GM12878 (cell line): ENCODE data around the gene ANKRD11. TPM values are rescaled to one million over a fixed set of nuclear protein-coding genes. Genes with fewer than 3 reads are reported as not detected.

Experiments
- ATAC-seq: fragments of 200-7000 bp; cut with Tn5 transposase; 3 replicates; pipeline ENCODE4 v1.9.1; 2020; ENCODE audit warnings: mild to moderate bottlenecking, moderate library complexity
- BruUV-seq: library from RNA; stranded (reverse); fragments of 400-500 nt; replicated peaks from 2 replicates; lab custom pipeline; 2021; lab: Mats Ljungman, UMichigan
- CTCF ChIA-PET: fragments of 300-600 bp; sonication (Branson Sonifier 250); formaldehyde crosslinking; extraction: SDS; loops from one replicate; lab custom pipeline; 2021; ENCODE audit warnings: inconsistent platforms; lab: Yijun Ruan, JAX
- POLR2A ChIA-PET: fragments of 350-600 bp; formaldehyde crosslinking; extraction: SDS; loops from one replicate; lab custom pipeline; 2021; ENCODE audit warnings: inconsistent platforms; lab: Charles Lee
- RAD21 ChIA-PET: fragments of 300-600 bp; sonication (Branson Sonifier 250); formaldehyde crosslinking; loops from one replicate; lab custom pipeline; 2023; ENCODE audit warnings: antibody characterized with exemption; ENCODE audit not compliant: unreplicated experiment; lab: Charles Lee
- SMC1A ChIA-PET: fragments of 300-600 bp; sonication (Branson Sonifier 250); formaldehyde crosslinking; loops from one replicate; lab custom pipeline; 2023; ENCODE audit not compliant: unreplicated experiment, uncharacterized antibody; lab: Charles Lee
- DNase-seq: peaks from one replicate; pipeline ENCODE4 v3.0.0-alpha.2; 2011; ENCODE audit warnings: low read depth, low spot score
- FAIRE-seq: peaks from 3 replicates; lab custom pipeline; 2011; peaks lifted over from hg19 to GRCh38; lab: Jason Lieb, UNC
- H2AFZ ChIP-seq: 2 replicates; pipeline ENCODE4 v1.6.0; 2011; ENCODE audit warnings: low read depth, low read length, control low read depth; ENCODE audit not compliant: control insufficient read depth
- H3K27ac ChIP-seq: 2 replicates; pipeline ENCODE4 v1.5.1; 2011; ENCODE audit warnings: control low read depth; ENCODE audit not compliant: control insufficient read depth, insufficient read depth
- H3K27me3 ChIP-seq, 2 experiments: replicated peaks in 1 of 2; 2 replicates each; pipeline versions ENCODE4 v1.6.0 to v1.6.1; 2011; ENCODE audit warnings: low read length in 1 of 2; ENCODE audit not compliant: control insufficient read depth in 2 of 2, insufficient read depth in 2 of 2
- H3K36me3 ChIP-seq, 2 experiments: 2 replicates each; pipeline ENCODE4 v1.5.1; 2011; ENCODE audit warnings: low read length in 1 of 2; ENCODE audit not compliant: control insufficient read depth in 2 of 2, insufficient read depth in 2 of 2
- H3K4me1 ChIP-seq: 2 replicates; pipeline ENCODE4 v1.6.1; 2011; ENCODE audit warnings: mild to moderate bottlenecking, low read length, moderate library complexity, mixed read lengths; ENCODE audit not compliant: control insufficient read depth, insufficient read depth
- H3K4me2 ChIP-seq: 2 replicates; pipeline ENCODE4 v1.6.0; 2011; ENCODE audit warnings: control low read depth; ENCODE audit not compliant: control insufficient read depth, insufficient read depth
- H3K4me3 ChIP-seq: fragments of 200-600 bp; sonication (generic); 2 replicates; pipeline ENCODE4 v1.5.1; 2016
- H3K79me2 ChIP-seq: 2 replicates; pipeline ENCODE4 v1.6.0; 2011; ENCODE audit warnings: low read length; ENCODE audit not compliant: control insufficient read depth, insufficient read depth
- H3K9ac ChIP-seq: 2 replicates; pipeline ENCODE4 v1.8.0; 2011; ENCODE audit warnings: low read length, control low read depth, mixed read lengths; ENCODE audit not compliant: control insufficient read depth, insufficient read depth
- H3K9me3 ChIP-seq: replicated peaks from 3 replicates; pipeline ENCODE4 v1.5.1; 2011; ENCODE audit warnings: mild to moderate bottlenecking, low read length; ENCODE audit not compliant: control insufficient read depth, insufficient read depth
- H4K20me1 ChIP-seq: 2 replicates; pipeline ENCODE4 v1.6.0; 2011; ENCODE audit not compliant: control insufficient read depth, insufficient read depth
- BCLAF1 ChIP-seq: fragments of 450-650 bp; IDR thresholded peaks from 2 replicates; pipeline ENCODE4 v1.6.1; 2017; ENCODE audit warnings: antibody characterized with exemption, mild to moderate bottlenecking, moderate library complexity
- BRCA1 ChIP-seq: IDR thresholded peaks from 2 replicates; pipeline ENCODE4 v1.6.1; 2011; ENCODE audit warnings: low read depth, low read length, improper control_type of control experiment
- CBX3 ChIP-seq: fragments of 200-600 bp; sonication (generic); IDR thresholded peaks from 2 replicates; pipeline ENCODE4 v1.6.1; 2016; ENCODE audit warnings: low read depth, borderline replicate concordance
- ELK1 ChIP-seq: IDR thresholded peaks from 2 replicates; pipeline ENCODE4 v1.6.1; 2012; ENCODE audit warnings: low read depth, low read length, improper control_type of control experiment
- IKZF2 ChIP-seq, 2 experiments: fragments of 450-650 bp; IDR thresholded peaks; 2 replicates each; pipeline ENCODE4 v1.6.1; 2017; ENCODE audit warnings: mild to moderate bottlenecking in 2 of 2, moderate library complexity in 2 of 2
- KDM1A ChIP-seq: fragments of 200-600 bp; sonication (generic); IDR thresholded peaks from 2 replicates; pipeline ENCODE4 v1.6.1; 2016; ENCODE audit warnings: borderline replicate concordance
- NFIC ChIP-seq: IDR thresholded peaks from 2 replicates; pipeline ENCODE4 v1.6.1; 2012; ENCODE audit warnings: low read depth, mild to moderate bottlenecking, inconsistent platforms, low read length, moderate library complexity
- NR2C1 ChIP-seq: fragments of 450-650 bp; IDR thresholded peaks from 2 replicates; pipeline ENCODE4 v1.6.1; 2017; ENCODE audit warnings: antibody characterized with exemption, mild to moderate bottlenecking, moderate library complexity
- RBBP5 ChIP-seq: fragments of 200-600 bp; sonication (generic); conservative IDR thresholded peaks from 2 replicates; pipeline ENCODE4 v1.6.1; 2016
- RELA ChIP-seq: fragments of 450-650 bp; IDR thresholded peaks from 2 replicates; pipeline ENCODE4 v1.8.0; 2014; ENCODE audit warnings: borderline replicate concordance; ENCODE audit not compliant: partially characterized antibody
- TAF1 ChIP-seq: IDR thresholded peaks from 2 replicates; pipeline ENCODE4 v1.6.1; 2011; ENCODE audit warnings: mild to moderate bottlenecking, low read depth, low read length, borderline replicate concordance
- USF1 ChIP-seq: IDR thresholded peaks from 2 replicates; pipeline ENCODE4 v1.6.1; 2011; ENCODE audit warnings: borderline replicate concordance, low read depth, mild to moderate bottlenecking, moderate library complexity, mixed read lengths, low read length; ENCODE audit not compliant: insufficient read depth; ENCODE audit errors: extremely low read length
- ZBTB11 ChIP-seq: fragments of 450-650 bp; formaldehyde crosslinking; IDR thresholded peaks from 2 replicates; pipeline ENCODE4 v1.5.0; 2022; ENCODE audit warnings: mild to moderate bottlenecking, missing genetic modification characterization
- WGBS: methylation state at CpG from one replicate; pipeline ENCODE4 v1.1.6; 2016; ENCODE audit warnings: low lambda C conversion rate; ENCODE audit not compliant: insufficient replicate concordance, insufficient coverage; ENCODE audit errors: missing lambda C conversion rate; 5-methylcytosine and 5-hydroxymethylcytosine counted together
- in situ Hi-C: fragments of 300-500 bp; cut with MboI; formaldehyde crosslinking; loops from 9 replicates; pipeline ENCODE4 v1.14.3; 2018; ENCODE audit warnings: mixed read lengths
- intact Hi-C: fragments of 100-400 bp; cut with micrococcal nuclease; formaldehyde crosslinking; loops from one replicate; pipeline ENCODE4 v1.14.2; 2022; ENCODE audit not compliant: unreplicated experiment
- polyA plus RNA-seq, 11 experiments: library from polyadenylated mRNA; depleted of rRNA in 4 of 11; unstranded in 6 of 11; stranded (reverse) in 5 of 11; fragments of >200 nt; fragmentation: Nextera tagmentation in 4 of 11; fragmentation: Illumina TruSeq in 1 of 11; extraction: Ambion mirVana in 4 of 11; extraction: Trizol in 1 of 11; gene quantifications; 1 replicate in 1 of 11; 2 replicates in 10 of 11; pipeline versions ENCODE4 v1.2.1 to v1.2.3, GENCODE V29; 2011 to 2016; ENCODE audit warnings: inconsistent platforms in 2 of 11, missing spikeins in 2 of 11, low read depth in 1 of 11
- total RNA-seq, 4 experiments: library from RNA; depleted of rRNA in 3 of 4; stranded (reverse); fragments of >200 nt in 3 of 4; fragmentation: Illumina TruSeq in 1 of 4; extraction: Trizol in 1 of 4; gene quantifications; 2 replicates each; pipeline versions ENCODE4 v1.2.1 to v1.2.3, GENCODE V29; 2013 to 2021

Gene ANKRD11
- total and polyA plus RNA-seq, 10 of the 15 experiments (the other 5 are each of a cell fraction or from before 2014, with no cell fraction given): 5.1 to 103 (median 27.4) TPM

GRCh38 chr16:89241187-89242007 lies 249.0 kb downstream of the ANKRD11 start (continued):
- TF ChIP-seq ZBTB11 (CRISPR knock-in tag): peak; percentile 57
- TF ChIP-seq, all 136 proteins: peak for 39

GRCh38 chr16:89237733-89238132 lies 252.6 kb downstream of the ANKRD11 start:
- H3K9ac ChIP-seq: no peak overlapping the region
- POLR2A ChIA-PET: no interaction called here
- H3K79me2 ChIP-seq: peaks cover 7% of the 10 kb centered on the region
- H3K4me1 ChIP-seq: no peaks in the 10 kb centered on the region; the same call in 1 of the 2 replicates
- in situ Hi-C loops (no loop called here), intact Hi-C loops (loop anchor here (5.0 kb wide), 1 partner anchor 270 kb away; the partner anchor contains the start of gene SPG7)
- DNase-seq (no peak), ATAC-seq (no peak), FAIRE-seq (no peak)
- no peak overlapping the region for H3K4me3 ChIP-seq
- no peak overlapping the region for H3K4me2 ChIP-seq
- SMC1A ChIA-PET: no interaction called here
- no peaks in the 10 kb centered on the region for H4K20me1 ChIP-seq
- 67% methylated on average over 3 of the region's 3 CpGs for WGBS
- H3K27ac ChIP-seq: no peak overlapping the region
- no peaks in the 10 kb centered on the region for H3K27me3 ChIP-seq
- H2AFZ ChIP-seq: no peak overlapping the region
- BruUV-seq: no TSS peak
- no peaks in the 10 kb centered on the region; the same call in 2 of the 3 replicates for H3K9me3 ChIP-seq
- CTCF ChIA-PET: no interaction called here
- RAD21 ChIA-PET: no interaction called here
- no peaks in the 10 kb centered on the region for H3K36me3 ChIP-seq
- TF ChIP-seq BCLAF1 (no peak), NR2C1 (no peak), TAF1 (no peak), NFIC (no peak), RBBP5 (no peak), CBX3 (no peak), ELK1 (no peak), KDM1A (no peak), RELA (no peak), USF1 (no peak), BRCA1 (no peak), IKZF2 (IDR thresholded peaks at IDR 0.05) (no peak)
